ENCODE results near the gene UCHL3.

DNA sequence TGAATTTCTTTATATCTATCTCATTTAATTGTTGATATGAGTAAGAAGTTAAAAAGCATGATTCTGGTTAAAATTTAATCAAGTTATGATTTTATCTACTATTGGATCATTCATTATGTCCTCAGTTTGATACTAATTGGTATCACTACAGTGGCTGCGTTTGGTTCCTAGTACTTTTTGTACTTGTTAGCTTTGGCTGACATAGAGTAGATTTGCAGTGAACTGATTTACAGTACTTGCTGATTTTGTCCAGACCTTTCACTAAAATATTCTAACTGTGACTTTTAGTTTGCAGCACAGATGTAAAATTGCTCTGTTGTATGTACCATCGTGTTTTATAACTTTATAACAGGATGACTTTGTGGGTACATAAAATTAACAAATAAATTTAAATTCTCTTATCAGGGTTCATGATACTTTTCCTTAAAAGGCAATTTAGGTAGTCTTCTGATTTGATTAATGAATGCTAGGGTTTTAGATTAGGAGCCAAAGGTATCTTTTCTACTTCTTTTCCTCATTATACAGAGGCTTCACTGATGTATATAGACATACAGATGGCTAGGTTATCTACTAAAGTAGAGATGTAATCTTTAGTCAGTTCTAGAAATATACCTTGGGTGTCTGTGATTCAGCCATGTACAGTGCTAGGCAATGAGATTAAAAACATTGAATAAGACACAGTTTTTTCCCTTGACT, 8.7 kb downstream of the UCHL3 start:
- TF ChIP-seq, protein P1, sequence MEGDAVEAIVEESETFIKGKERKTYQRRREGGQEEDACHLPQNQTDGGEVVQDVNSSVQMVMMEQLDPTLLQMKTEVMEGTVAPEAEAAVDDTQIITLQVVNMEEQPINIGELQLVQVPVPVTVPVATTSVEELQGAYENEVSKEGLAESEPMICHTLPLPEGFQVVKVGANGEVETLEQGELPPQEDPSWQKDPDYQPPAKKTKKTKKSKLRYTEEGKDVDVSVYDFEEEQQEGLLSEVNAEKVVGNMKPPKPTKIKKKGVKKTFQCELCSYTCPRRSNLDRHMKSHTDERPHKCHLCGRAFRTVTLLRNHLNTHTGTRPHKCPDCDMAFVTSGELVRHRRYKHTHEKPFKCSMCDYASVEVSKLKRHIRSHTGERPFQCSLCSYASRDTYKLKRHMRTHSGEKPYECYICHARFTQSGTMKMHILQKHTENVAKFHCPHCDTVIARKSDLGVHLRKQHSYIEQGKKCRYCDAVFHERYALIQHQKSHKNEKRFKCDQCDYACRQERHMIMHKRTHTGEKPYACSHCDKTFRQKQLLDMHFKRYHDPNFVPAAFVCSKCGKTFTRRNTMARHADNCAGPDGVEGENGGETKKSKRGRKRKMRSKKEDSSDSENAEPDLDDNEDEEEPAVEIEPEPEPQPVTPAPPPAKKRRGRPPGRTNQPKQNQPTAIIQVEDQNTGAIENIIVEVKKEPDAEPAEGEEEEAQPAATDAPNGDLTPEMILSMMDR (optimal IDR thresholded peaks at IDR 0.05 in 1 of 3, IDR thresholded peaks at IDR 0.05 in 1 of 3, conservative IDR thresholded peaks at IDR 0.05 in 1 of 3; ENCODE audit: extremely low read depth in 1 of 3, insufficient read depth in 2 of 3, low read length in 3 of 3) = no peak
- TF ChIP-seq EZH2 (IDR thresholded peaks at IDR 0.05; ENCODE audit: low read length) = no peak

All from keratinocyte (primary cell).